Pancreas (tissue), 10 donors: Measurements from ENCODE around the gene DNAJC11. TPM values are rescaled to one million over a fixed set of nuclear protein-coding genes. Genes with fewer than 3 reads are reported as not detected.

ENCODE experiments used
- ATAC-seq, 4 donors: fragments of 200-7000 bp; cut with Tn5 transposase; one replicate each; pipeline versions ENCODE4 v1.8.0 to v1.9.1; 2020; ENCODE audit warnings: mild to moderate bottlenecking in 4 of 4, moderate library complexity in 4 of 4
- DNase-seq, 6 donors: peaks; one replicate each; pipeline ENCODE4 v3.0.0-alpha.2; 2020
- FAIRE-seq: peaks from 2 replicates; lab custom pipeline; 2012; peaks lifted over from hg19 to GRCh38; lab: Jason Lieb, UNC
- H3K27ac ChIP-seq, 4 donors: fragments of 200-600 bp; sonication (generic); 1 replicate in 3 of 4; 2 replicates in 1 of 4; pipeline versions ENCODE4 v1.5.0 to v1.8.0; 2020
- H3K27me3 ChIP-seq, 4 donors: fragments of 200-600 bp; one replicate each; pipeline ENCODE4 v1.8.0; 2021
- H3K36me3 ChIP-seq, 3 donors: fragments of 200-600 bp; sonication (generic) in 1 of 3; one replicate each; pipeline versions ENCODE4 v1.5.0 to v1.8.0; 2020 to 2021
- H3K4me1 ChIP-seq, 3 donors: fragments of 200-600 bp; one replicate each; pipeline ENCODE4 v1.8.0; 2021
- H3K4me3 ChIP-seq, 4 donors: fragments of 200-600 bp; sonication (generic) in 2 of 4; one replicate each; pipeline versions ENCODE4 v1.5.0 to v1.8.0; 2020 to 2021
- H3K9me3 ChIP-seq, 4 donors: fragments of 200-600 bp; one replicate each; pipeline ENCODE4 v1.8.0; 2021
- WGBS, 2 donors: extraction: QIAGEN DNeasy Blood & Tissue Kit; methylation state at CpG; one replicate each; pipeline ENCODE4 v1.1.7; 2013; 5-methylcytosine and 5-hydroxymethylcytosine counted together
- intact Hi-C, 3 donors: fragments of 100-400 bp; cut with DNase I; formaldehyde crosslinking; loops; one replicate each; pipeline versions ENCODE4 v1.11.1 to v1.14.2; 2022
- polyA plus RNA-seq, 2 donors: library from polyadenylated mRNA; stranded (reverse); fragments of 200-250 nt; gene quantifications; one replicate each; pipeline ENCODE4 v1.2.3, GENCODE V29; 2013
- total RNA-seq, 6 donors: library from RNA; stranded (reverse); fragmentation: NEBNext Ultra II Directional in 4 of 6; extraction: Animal tissue kit (Norgen Biotek cat#: 25700) in 4 of 6; gene quantifications; one replicate each; pipeline versions ENCODE4 v1.2.1 to v1.2.4, GENCODE V29; 2021 to 2023
- TF ChIP-seq, protein P1 (sequence below), 4 donors: fragments of 200-600 bp; sonication (generic) in 3 of 4; IDR thresholded peaks; one replicate each; pipeline versions ENCODE4 v1.5.0 to v1.8.0; 2021; ENCODE audit warnings: antibody characterized with exemption in 4 of 4
- donor health status: healthy with polysubstance abuse.
- donor health status: DM: no; HTN: no; CAD: no; lungs with moderate emphysema.
- donor health status: DM: no; HTN: no; CAD: no.
- donor health status: control.
- donor health status: control.
- donor health status: Bipolar disorder and iron deficiency.
- donor health status: DM: yes; HTN: yes; CAD: no.
- donor health status: DM: no; HTN: no; CAD: no.
- donor health status: DM: no; HTN: no; CAD: no.
- donor health status: DM: yes; HTN: yes; CAD: no.

DNAJC11 gene
- total and polyA plus RNA-seq, 8 donors: 14.9 to 30.6 (median 20.2) TPM

DNA sequence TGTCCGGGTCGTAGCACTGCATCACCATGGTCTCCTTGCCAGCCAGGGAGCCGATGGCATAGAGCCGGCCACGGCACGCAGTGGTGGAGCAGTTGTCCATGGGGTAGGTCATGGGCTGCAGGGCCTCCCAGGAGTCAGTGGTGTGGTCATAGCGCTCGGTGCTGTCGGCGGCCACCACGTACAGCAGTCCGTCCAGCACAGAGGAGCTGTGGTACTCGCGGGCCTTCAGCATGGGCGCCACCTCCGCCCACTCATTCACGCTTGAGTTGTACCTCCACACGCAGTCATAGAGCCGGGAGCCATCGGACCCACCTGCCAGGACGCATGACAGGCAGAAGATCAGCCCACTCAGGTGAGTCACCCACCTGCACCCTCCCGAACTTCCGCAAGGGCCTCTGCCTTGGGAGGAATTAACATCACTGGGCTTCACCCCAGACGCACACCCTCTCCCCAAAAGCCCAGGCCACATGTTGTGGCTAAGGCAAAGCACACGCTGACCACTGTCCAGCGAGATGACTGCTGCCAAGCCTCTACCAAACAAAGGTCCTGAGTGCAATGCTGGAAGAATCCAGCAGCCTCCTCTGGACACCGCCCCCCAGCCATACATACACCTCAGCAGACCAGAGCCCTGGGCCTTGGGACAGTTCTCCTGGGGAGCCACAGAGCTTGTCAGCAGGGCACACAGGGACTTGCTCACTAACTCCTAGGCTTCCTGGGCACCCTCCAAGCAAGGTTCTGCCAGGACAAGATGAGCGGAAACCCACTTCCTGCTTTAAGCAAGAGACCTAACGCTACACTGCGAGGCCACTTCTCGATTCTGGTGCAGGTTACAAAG lies 102.3 kb downstream of the DNAJC11 start:
- H3K27me3 ChIP-seq: no peaks in the 10 kb centered on the region
- WGBS, 2 donors: 50 to 62% methylated on average over 31 of the region's 31 CpGs
- intact Hi-C loops: loop anchor here in 1 of 3 donors (10.0 kb wide), 1 partner anchor 65 kb away; no protein-coding TSS in a partner anchor
- H3K27ac ChIP-seq: peak overlapping the region in 1 of 4 donors; percentile 94
- peaks cover 8 to 40% (median 8%) of the 10 kb centered on the region in 3 donors for H3K4me1 ChIP-seq
- ATAC-seq (no peak), DNase-seq (peak in 2 of 6 donors; percentile 37 to 79), FAIRE-seq (no peak)
- H3K9me3 ChIP-seq: no peaks in the 10 kb centered on the region
- H3K36me3 ChIP-seq: peaks cover 0 to 42% (median 26%) of the 10 kb centered on the region in 3 donors
- TF ChIP-seq, protein P1, sequence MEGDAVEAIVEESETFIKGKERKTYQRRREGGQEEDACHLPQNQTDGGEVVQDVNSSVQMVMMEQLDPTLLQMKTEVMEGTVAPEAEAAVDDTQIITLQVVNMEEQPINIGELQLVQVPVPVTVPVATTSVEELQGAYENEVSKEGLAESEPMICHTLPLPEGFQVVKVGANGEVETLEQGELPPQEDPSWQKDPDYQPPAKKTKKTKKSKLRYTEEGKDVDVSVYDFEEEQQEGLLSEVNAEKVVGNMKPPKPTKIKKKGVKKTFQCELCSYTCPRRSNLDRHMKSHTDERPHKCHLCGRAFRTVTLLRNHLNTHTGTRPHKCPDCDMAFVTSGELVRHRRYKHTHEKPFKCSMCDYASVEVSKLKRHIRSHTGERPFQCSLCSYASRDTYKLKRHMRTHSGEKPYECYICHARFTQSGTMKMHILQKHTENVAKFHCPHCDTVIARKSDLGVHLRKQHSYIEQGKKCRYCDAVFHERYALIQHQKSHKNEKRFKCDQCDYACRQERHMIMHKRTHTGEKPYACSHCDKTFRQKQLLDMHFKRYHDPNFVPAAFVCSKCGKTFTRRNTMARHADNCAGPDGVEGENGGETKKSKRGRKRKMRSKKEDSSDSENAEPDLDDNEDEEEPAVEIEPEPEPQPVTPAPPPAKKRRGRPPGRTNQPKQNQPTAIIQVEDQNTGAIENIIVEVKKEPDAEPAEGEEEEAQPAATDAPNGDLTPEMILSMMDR (IDR thresholded peaks at IDR 0.05): no peak
- H3K4me3 ChIP-seq: peak overlapping the region in 3 of 4 donors; percentile 63 to 95 (median 83)

DNA sequence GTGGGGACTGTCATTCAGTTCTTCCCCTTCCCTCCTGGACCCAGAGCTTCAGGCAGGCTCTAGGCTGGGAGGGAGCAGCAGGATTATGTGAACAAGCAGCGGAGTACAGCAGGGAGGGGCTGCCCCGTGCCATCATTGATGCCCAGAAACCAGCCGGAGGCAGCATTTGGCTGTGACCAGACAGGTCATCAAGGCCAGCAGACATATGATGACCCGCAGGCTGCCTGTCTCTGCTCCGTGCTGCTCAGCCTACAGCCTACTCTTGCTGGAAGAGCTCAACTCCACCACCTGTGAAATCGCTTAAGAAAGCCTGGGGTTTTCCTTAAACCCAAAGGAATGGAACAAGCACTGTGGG lies 103.9 kb downstream of the DNAJC11 start:
- intact Hi-C loops: loop anchor here in 1 of 3 donors (10.0 kb wide), 1 partner anchor 63 kb away; no protein-coding TSS in a partner anchor
- H3K27me3 ChIP-seq: no peaks in the 10 kb centered on the region
- DNase-seq (no peak), ATAC-seq (no peak), FAIRE-seq (no peak)
- TF ChIP-seq, protein P1 (IDR thresholded peaks at IDR 0.05): no peak
- peaks cover 0 to 33% (median 8%) of the 10 kb centered on the region in 3 donors for H3K4me1 ChIP-seq
- no peak overlapping the region for H3K4me3 ChIP-seq
- no peaks in the 10 kb centered on the region for H3K9me3 ChIP-seq
- H3K27ac ChIP-seq: no peak overlapping the region
- 77 to 79% methylated on average over 6 of the region's 6 CpGs for WGBS, 2 donors
- peaks cover 6 to 57% (median 39%) of the 10 kb centered on the region in 3 donors for H3K36me3 ChIP-seq

DNA sequence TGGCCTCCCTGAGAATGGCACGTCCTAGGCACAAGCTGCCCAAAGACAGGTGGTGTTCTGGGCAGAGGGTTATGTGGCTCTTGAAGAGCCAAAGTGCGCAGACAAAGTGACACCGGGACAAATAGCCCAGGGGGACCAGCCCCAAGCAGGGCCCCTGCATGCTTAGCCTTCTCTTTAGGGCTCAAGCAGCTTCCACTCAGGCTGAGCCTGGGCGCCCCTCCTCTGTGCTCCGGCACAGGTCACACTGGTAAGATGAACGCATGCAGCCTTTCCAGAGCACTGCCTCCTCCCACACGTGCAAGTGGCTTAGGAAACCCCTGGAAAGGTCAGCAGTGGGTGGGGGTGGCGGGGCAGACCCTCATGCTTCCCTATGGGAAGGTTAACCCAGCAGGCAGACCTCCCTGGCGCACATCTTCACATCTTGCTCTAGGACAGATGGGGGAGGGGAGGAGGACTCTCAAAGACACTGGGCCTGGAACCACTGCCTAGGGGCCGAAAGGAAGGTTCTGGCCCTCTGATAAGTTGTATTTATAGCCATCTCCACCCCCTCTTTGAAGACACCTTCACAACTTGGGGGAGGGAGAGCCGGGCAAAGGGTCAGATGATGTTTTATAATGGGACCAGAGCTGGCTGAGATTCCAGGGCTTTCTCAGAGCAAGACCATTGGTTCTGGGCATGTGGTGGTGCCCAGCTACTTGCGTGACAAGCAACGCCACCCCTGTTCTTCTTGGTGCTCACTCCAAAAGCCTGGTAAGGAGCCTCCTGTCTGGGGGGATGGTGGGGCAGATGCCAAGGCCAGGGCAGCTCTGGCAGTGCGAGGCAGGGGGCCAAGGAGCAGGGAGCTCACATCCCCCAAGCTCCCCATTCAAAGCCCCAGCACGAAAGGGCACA lies 104.5 kb downstream of the DNAJC11 start:
- FAIRE-seq: no peak
- 76 to 80% methylated on average over 15 of the region's 15 CpGs for WGBS, 2 donors
- H3K36me3 ChIP-seq: peaks cover 6 to 63% (median 44%) of the 10 kb centered on the region in 3 donors

DNA sequence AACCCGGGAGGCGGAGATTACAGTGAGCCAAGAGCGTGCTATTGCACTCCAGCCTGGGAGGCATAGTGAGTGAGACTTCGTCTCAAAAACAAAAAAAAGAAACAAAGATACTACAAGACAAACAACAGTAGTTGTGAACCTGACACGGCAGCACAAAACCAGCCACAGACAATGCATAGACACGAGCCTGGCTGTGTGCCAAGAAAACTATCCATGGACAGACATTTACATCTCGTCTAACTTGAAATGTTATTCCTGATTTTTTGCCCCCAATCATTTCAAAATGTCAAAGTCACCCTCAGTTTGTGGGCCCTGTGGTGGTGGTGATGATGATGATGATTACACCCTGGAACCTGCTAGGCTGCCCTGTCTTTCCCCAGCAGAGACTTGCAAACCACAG lies 105.3 kb downstream of the DNAJC11 start:
- Histone ChIP-seq H3K27me3 (no peaks in the 10 kb centered on the region), H3K9me3 (no peaks in the 10 kb centered on the region), H3K36me3 (peaks cover 6 to 68% (median 48%) of the 10 kb centered on the region in 3 donors), H3K4me3 (no peak overlapping the region), H3K27ac (no peak overlapping the region), H3K4me1 (peaks cover 0 to 33% (median 8%) of the 10 kb centered on the region in 3 donors)
- FAIRE-seq: no peak
- ATAC-seq: no peak
- TF ChIP-seq, protein P1 (IDR thresholded peaks at IDR 0.05): no peak
- 51 to 55% methylated on average over 7 of the region's 7 CpGs for WGBS, 2 donors
- intact Hi-C loops: loop anchor here in 1 of 3 donors (10.0 kb wide), 1 partner anchor 62 kb away; no protein-coding TSS in a partner anchor
- no peak for DNase-seq

More for the DNA sequence above, 104.5 kb downstream of the DNAJC11 start:
- TF ChIP-seq, protein P1 (IDR thresholded peaks at IDR 0.05): no peak
- no peak for DNase-seq
- Histone ChIP-seq H3K9me3 (no peaks in the 10 kb centered on the region), H3K27me3 (no peaks in the 10 kb centered on the region), H3K4me1 (peaks cover 0 to 33% (median 8%) of the 10 kb centered on the region in 3 donors), H3K27ac (no peak overlapping the region), H3K4me3 (no peak overlapping the region)
- ATAC-seq: no peak
- intact Hi-C loops: loop anchor here in 1 of 3 donors (10.0 kb wide), 1 partner anchor 62 kb away; no protein-coding TSS in a partner anchor
